Activated CD8-positive, alpha-beta memory T cell treated with anti-CD3 and anti-CD28 coated beads, Interleukin-2, amount 50 U/mL, for 24 hours (primary cell): ENCODE measurements around the gene PITX1.

Experiments
- DNase-seq: peaks from one replicate; pipeline ENCODE4 v3.0.0-alpha.2; 2020; ENCODE audit errors: extremely low read depth

PITX1 gene

GRCh38 chr5:135029477-135030122 lies 4.4 kb downstream of the PITX1 start:
- DNase-seq: no peak

GRCh38 chr5:135028791-135029476 lies 5.1 kb downstream of the PITX1 start:
- DNase-seq: no peak

- DNase-seq: no peak
Measured at GRCh38 chr5:135027697-135028615, 6.1 kb downstream of the PITX1 start.

- DNase-seq: no peak
Measured at GRCh38 chr5:135027266-135027696, 6.7 kb downstream of the PITX1 start.

- no peak for DNase-seq
Measured at GRCh38 chr5:135026645-135027265, 7.3 kb downstream of the PITX1 start.

- no peak for DNase-seq
Measured at GRCh38 chr5:135025730-135026644, 8.0 kb downstream of the PITX1 start.

GRCh38 chr5:135024956-135025729 lies 8.9 kb downstream of the PITX1 start:
- DNase-seq: no peak

- DNase-seq: no peak
Measured at GRCh38 chr5:135020111-135020895, 13.7 kb downstream of the PITX1 start.

- DNase-seq: no peak
Measured at GRCh38 chr5:135019314-135019713, 14.7 kb downstream of the PITX1 start.

GRCh38 chr5:135018457-135018856 lies 15.6 kb downstream of the PITX1 start:
- DNase-seq: no peak

- no peak for DNase-seq
Measured at GRCh38 chr5:135016861-135017290, 17.2 kb downstream of the PITX1 start.

- DNase-seq: no peak
Measured at GRCh38 chr5:135015942-135016341, 18.1 kb downstream of the PITX1 start.

GRCh38 chr5:135013947-135014570 lies 20.0 kb downstream of the PITX1 start:
- DNase-seq: no peak

GRCh38 chr5:135013445-135013844 lies 20.6 kb downstream of the PITX1 start:
- no peak for DNase-seq

GRCh38 chr5:135012951-135013391 lies 21.1 kb downstream of the PITX1 start:
- no peak for DNase-seq

- DNase-seq: no peak
Measured at GRCh38 chr5:135012033-135012588, 21.9 kb downstream of the PITX1 start.

GRCh38 chr5:135011355-135012032 lies 22.5 kb downstream of the PITX1 start:
- DNase-seq: no peak
